Ovary (tissue), 9 donors: ENCODE data around the gene PSMC3IP. TPM values are rescaled to one million over a fixed set of nuclear protein-coding genes. Genes with fewer than 3 reads are reported as not detected.
A peak's percentile ranks its signal among the peaks of the same experiment; 100 is the strongest.

Experiments used
- DNase-seq, 5 donors: peaks; one replicate each; pipeline ENCODE4 v3.0.0-alpha.2; 2019 to 2020
- H3K27ac ChIP-seq, 2 donors: fragments of 200-600 bp; one replicate each; pipeline versions ENCODE4 v1.5.1 to v1.8.0; 2019 to 2022
- H3K27me3 ChIP-seq: fragments of 200-600 bp; one replicate; pipeline ENCODE4 v1.8.0; 2022
- H3K36me3 ChIP-seq: fragments of 200-600 bp; sonication (generic); one replicate; pipeline ENCODE4 v1.5.1; 2019
- H3K4me1 ChIP-seq: one replicate; pipeline ENCODE4 v1.8.1; 2013; ENCODE audit warnings: mild to moderate bottlenecking, moderate library complexity; ENCODE audit not compliant: insufficient read depth
- H3K4me3 ChIP-seq: fragments of 200-600 bp; sonication (generic); one replicate; pipeline ENCODE4 v1.5.1; 2017
- H3K9me3 ChIP-seq, 2 donors: fragments of 200-600 bp in 1 of 2; sonication (generic) in 1 of 2; one replicate each; pipeline versions ENCODE4 v1.5.1 to v1.8.1; 2013 to 2019; ENCODE audit warnings: mild to moderate bottlenecking in 1 of 2, moderate library complexity in 1 of 2
- EP300 ChIP-seq: sonication (generic); formaldehyde crosslinking; IDR thresholded peaks from one replicate; pipeline ENCODE4 v1.6.1; 2017; ENCODE audit warnings: antibody characterized with exemption
- POLR2A ChIP-seq: fragments of 450-650 bp; IDR thresholded peaks from one replicate; pipeline ENCODE4 v1.6.1; 2017; ENCODE audit warnings: antibody characterized with exemption, mild to moderate bottlenecking, moderate library complexity
- WGBS, 3 donors: extraction: QIAGEN DNeasy Blood & Tissue Kit in 1 of 3; methylation state at CpG; one replicate each; pipeline versions ENCODE4 v1.1.5 to v1.1.7; 2013 to 2017; 5-methylcytosine and 5-hydroxymethylcytosine counted together
- intact Hi-C, 4 donors: fragments of 100-400 bp; cut with DNase I; formaldehyde crosslinking; loops; one replicate each; pipeline versions ENCODE4 v1.11.0 to v1.15.1; 2022 to 2023
- polyA plus RNA-seq, 2 donors: library from polyadenylated mRNA; stranded (reverse); fragments of 200-250 nt in 1 of 2; fragments of 350-450 nt in 1 of 2; fragmentation: Illumina TruSeq in 1 of 2; extraction: RNeasy Lipid Tissue Mini Kit (QIAGEN cat#74804) in 1 of 2; gene quantifications; one replicate each; pipeline ENCODE4 v1.2.3, GENCODE V29; 2013 to 2014
- total RNA-seq, 7 donors: library from RNA; depleted of rRNA in 2 of 7; stranded (reverse); fragments of >200 nt in 2 of 7; fragmentation: NEBNext Ultra II Directional in 3 of 7; extraction: Animal tissue kit (Norgen Biotek cat#: 25700) in 3 of 7; gene quantifications; one replicate each; pipeline versions ENCODE4 v1.1.0 to v1.2.4, GENCODE V29; 2016 to 2023
- TF ChIP-seq, protein P1 (sequence below), 3 donors: fragments of 450-650 bp in 2 of 3; fragments of 200-600 bp in 1 of 3; IDR thresholded peaks; one replicate each; pipeline versions ENCODE4 v1.5.1 to v1.8.0; 2016 to 2022; ENCODE audit warnings: antibody characterized with exemption in 3 of 3, mild to moderate bottlenecking in 1 of 3
- donor health status: DM: no; HTN: no; CAD: no; lungs with moderate emphysema.
- donor health status: DM: no; HTN: no; CAD: no.
- donor health status: Bipolar disorder and iron deficiency.
- donor health status: DM: yes; HTN: yes; CAD: no.
- donor health status: DM: no; HTN: no; CAD: no.
- donor health status: DM: yes; HTN: yes; CAD: no.

The PSMC3IP gene
- total and polyA plus RNA-seq, 9 donors, result 1.4 to 7.5 (median 4.4) TPM

DNA sequence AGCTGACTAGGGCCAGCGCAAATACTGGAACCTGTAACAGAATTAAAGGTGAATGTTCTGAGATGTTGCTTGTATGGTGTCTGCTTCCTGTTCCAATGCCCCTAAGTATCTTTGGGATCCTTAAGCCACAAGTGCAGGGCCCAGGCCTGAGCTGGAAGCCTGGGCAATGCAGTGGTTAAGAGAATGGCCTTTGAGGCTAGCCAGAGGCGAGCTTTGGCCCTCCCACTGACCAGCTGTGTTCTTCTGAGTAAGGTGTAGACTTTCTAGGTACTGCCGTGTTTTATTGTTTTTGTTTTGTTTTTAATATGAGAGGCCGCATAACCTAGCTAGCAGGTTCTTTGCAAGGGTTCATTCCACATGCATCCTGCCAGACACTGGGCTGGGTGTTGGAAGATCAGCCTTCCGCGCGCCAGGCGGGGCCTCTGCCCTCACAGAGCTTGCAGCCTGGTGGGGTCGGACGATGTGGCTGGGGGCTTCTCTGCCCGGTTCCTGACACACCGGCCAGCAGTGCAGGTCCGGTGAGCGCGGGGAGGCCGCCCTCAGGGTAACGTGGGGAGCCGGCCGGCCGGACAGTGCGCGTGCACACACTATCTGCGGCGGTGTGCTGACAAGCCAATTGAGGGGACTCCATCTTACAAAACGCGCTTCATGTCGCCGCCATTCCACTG lies 11.2 kb downstream of the PSMC3IP start:
- 15 to 24% (median 23%) methylated on average over 24 to 28 of the region's 28 CpGs for WGBS, 3 donors
- Histone ChIP-seq H3K9me3 (no peaks in the 10 kb centered on the region), H3K4me1 (peaks cover 19% of the 10 kb centered on the region), H3K36me3 (no peaks in the 10 kb centered on the region), H3K27me3 (no peaks in the 10 kb centered on the region), H3K27ac (peak overlapping the region; percentile 65 to 80), H3K4me3 (peak overlapping the region; percentile 84)
- intact Hi-C loops, result no loop called here
- no peak for DNase-seq
- no peak for TF ChIP-seq EP300
- no peak for TF ChIP-seq POLR2A
- TF ChIP-seq, protein P1, sequence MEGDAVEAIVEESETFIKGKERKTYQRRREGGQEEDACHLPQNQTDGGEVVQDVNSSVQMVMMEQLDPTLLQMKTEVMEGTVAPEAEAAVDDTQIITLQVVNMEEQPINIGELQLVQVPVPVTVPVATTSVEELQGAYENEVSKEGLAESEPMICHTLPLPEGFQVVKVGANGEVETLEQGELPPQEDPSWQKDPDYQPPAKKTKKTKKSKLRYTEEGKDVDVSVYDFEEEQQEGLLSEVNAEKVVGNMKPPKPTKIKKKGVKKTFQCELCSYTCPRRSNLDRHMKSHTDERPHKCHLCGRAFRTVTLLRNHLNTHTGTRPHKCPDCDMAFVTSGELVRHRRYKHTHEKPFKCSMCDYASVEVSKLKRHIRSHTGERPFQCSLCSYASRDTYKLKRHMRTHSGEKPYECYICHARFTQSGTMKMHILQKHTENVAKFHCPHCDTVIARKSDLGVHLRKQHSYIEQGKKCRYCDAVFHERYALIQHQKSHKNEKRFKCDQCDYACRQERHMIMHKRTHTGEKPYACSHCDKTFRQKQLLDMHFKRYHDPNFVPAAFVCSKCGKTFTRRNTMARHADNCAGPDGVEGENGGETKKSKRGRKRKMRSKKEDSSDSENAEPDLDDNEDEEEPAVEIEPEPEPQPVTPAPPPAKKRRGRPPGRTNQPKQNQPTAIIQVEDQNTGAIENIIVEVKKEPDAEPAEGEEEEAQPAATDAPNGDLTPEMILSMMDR (IDR thresholded peaks at IDR 0.05), result no peak

DNA sequence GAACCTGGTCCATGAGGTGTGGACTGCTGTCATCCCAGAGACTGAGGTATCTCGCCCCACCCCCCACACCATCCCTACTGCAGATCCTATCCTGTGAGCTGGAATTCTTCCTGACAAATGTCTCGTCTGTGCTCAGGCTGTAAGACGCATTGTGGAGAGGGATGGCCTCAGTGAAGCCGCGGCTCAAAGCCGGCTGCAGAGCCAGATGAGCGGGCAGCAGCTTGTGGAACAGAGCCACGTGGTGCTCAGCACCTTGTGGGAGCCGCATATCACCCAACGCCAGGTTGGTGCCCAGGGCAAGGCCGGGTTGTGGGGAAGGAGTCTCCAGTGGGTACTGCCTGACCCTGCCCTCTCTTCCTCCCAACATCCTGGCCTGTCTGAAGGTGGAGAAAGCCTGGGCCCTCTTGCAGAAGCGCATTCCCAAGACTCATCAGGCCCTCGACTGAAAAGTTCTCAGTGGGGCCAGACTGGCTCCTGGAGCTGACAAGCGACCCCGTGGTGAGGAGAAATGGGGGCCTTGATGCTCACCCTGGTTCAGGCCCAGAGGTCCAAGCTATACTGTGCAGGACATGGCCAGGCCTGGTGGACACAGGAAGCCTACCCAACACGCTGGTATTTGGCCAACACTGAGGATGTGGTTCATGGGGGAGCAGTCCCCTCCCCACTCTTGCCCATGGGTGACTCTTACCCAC lies 11.9 kb downstream of the PSMC3IP start:
- TF ChIP-seq POLR2A (no peak), EP300 (no peak)
- TF ChIP-seq, protein P1 (IDR thresholded peaks at IDR 0.05), result no peak
- Histone ChIP-seq H3K4me3 (no peak overlapping the region), H3K9me3 (no peaks in the 10 kb centered on the region), H3K36me3 (no peaks in the 10 kb centered on the region), H3K27me3 (no peaks in the 10 kb centered on the region), H3K4me1 (peaks cover 19% of the 10 kb centered on the region), H3K27ac (peak overlapping the region in 1 of 2 donors; percentile 80)
- DNase-seq, result peak in 1 of 5 donors; percentile 38
- intact Hi-C loops, result no loop called here
- 87 to 94% (median 89%) methylated on average over 16 of the region's 16 CpGs for WGBS, 3 donors

DNA sequence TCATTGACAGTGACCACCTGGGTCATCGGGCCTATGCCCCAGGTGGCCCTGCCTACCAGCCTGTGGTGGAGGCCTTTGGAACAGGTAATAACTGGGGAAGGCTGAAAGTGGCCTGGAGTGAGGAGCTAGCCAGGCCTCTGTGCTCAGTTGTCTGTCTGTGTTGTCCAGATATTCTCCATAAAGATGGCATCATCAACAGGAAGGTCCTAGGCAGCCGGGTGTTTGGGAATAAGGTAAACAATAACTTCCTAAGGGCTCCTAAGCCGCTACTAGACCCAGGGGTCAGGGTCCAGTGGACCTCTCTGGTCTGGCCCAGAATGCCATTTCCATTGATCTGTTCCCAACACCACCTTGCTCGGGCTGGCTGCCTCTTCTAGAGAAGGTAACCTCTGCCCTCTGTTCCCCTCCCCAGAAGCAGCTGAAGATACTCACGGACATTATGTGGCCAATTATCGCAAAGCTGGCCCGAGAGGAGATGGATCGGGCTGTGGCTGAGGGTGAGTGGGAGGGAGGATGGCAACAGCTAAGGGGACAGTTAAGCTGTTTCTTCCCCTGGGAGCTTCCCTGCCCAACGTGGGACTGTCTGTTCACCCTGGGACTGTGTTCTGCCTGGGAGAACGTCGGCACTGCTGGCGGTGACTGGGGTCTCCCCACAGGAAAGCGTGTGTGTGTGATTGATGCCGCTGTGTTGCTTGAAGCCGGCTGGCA lies 12.6 kb downstream of the PSMC3IP start:
- intact Hi-C loops, result no loop called here
- H3K9me3 ChIP-seq, result no peaks in the 10 kb centered on the region
- H3K27me3 ChIP-seq, result no peaks in the 10 kb centered on the region
- no peak overlapping the region for H3K4me3 ChIP-seq
- TF ChIP-seq POLR2A (no peak), EP300 (no peak)
- TF ChIP-seq, protein P1 (IDR thresholded peaks at IDR 0.05), result no peak
- peak in 1 of 5 donors; percentile 22 for DNase-seq
- WGBS, 3 donors, result 82 to 90% (median 83%) methylated on average over 15 of the region's 15 CpGs
- H3K4me1 ChIP-seq, result peaks cover 19% of the 10 kb centered on the region
- H3K36me3 ChIP-seq, result no peaks in the 10 kb centered on the region
- H3K27ac ChIP-seq, result no peak overlapping the region

DNA sequence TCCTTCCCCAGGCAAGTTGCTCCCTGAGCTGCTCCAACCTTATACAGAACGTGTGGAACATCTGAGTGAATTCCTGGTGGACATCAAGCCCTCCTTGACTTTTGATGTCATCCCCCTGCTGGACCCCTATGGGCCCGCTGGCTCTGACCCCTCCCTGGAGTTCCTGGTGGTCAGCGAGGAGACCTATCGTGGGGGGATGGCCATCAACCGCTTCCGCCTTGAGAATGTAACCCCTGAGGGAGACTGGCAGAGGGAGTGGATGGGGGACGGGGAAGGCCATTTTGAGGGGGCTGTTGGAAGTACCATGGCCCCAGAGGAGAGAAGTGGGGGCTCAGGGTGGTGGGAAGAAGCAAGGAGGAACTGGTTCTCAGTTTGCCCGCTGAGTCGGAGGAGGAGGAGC lies 13.6 kb downstream of the PSMC3IP start:
- Histone ChIP-seq H3K9me3 (no peaks in the 10 kb centered on the region), H3K27me3 (no peaks in the 10 kb centered on the region), H3K36me3 (no peaks in the 10 kb centered on the region), H3K4me3 (no peak overlapping the region), H3K27ac (no peak overlapping the region), H3K4me1 (peaks cover 19% of the 10 kb centered on the region)
- TF ChIP-seq, protein P1 (IDR thresholded peaks at IDR 0.05), result no peak
- TF ChIP-seq POLR2A (no peak), EP300 (no peak)
- 74 to 85% (median 77%) methylated on average over 9 of the region's 9 CpGs for WGBS, 3 donors
- intact Hi-C loops, result no loop called here
- DNase-seq, result peak in 1 of 5 donors; percentile 22
